A549 (cell line): ENCODE data around the gene PRKG1. TPM values are rescaled to one million over a fixed set of nuclear protein-coding genes. Genes with fewer than 3 reads are reported as not detected.

Source experiments
- ATAC-seq, 2 experiments: fragments of 200-7000 bp in 1 of 2; fragments of >200 bp in 1 of 2; cut with Nextera tagmentation in 1 of 2; cut with Tn5 transposase in 1 of 2; 3 replicates each; pipeline versions ENCODE4 v1.8.0 to v1.9.1; 2018 to 2020; ENCODE audit warnings: mild to moderate bottlenecking in 1 of 2, moderate library complexity in 1 of 2
- CTCF ChIA-PET: fragments of 300-600 bp; sonication (Branson Sonifier 250); formaldehyde crosslinking; extraction: SDS; loops from one replicate; lab custom pipeline; 2021; ENCODE audit warnings: antibody characterized with exemption, inconsistent platforms; lab: Yijun Ruan, JAX
- POLR2A ChIA-PET: fragments of 350-600 bp; formaldehyde crosslinking; extraction: SDS; loops from one replicate; lab custom pipeline; 2021; ENCODE audit warnings: antibody characterized with exemption, inconsistent platforms; lab: Yijun Ruan, JAX
- DNase-seq, 2 experiments: peaks; one replicate each; pipeline versions ENCODE4 v3.0.0 to v3.0.0-alpha.2; 2011 to 2016; ENCODE audit warnings: low read depth in 1 of 2, low spot score in 1 of 2
- FAIRE-seq: peaks from 2 replicates; lab custom pipeline; 2011; peaks lifted over from hg19 to GRCh38; lab: Jason Lieb, UNC
- H3K27ac ChIP-seq, 2 experiments: fragments of >200 bp; sonication (Bioruptor Twin); formaldehyde crosslinking; 3 replicates each; pipeline ENCODE4 v1.5.1; 2016 to 2017
- H3K4me1 ChIP-seq: fragments of >200 bp; sonication (Bioruptor Twin); formaldehyde crosslinking; 3 replicates; pipeline ENCODE4 v1.6.1; 2016
- H3K4me2 ChIP-seq: fragments of >200 bp; sonication (Bioruptor Twin); formaldehyde crosslinking; 3 replicates; pipeline ENCODE4 v1.6.1; 2016
- H3K4me3 ChIP-seq: fragments of >200 bp; sonication (Bioruptor Twin); formaldehyde crosslinking; 3 replicates; pipeline ENCODE4 v1.5.1; 2016
- H3K9me3 ChIP-seq: fragments of >200 bp; sonication (Bioruptor Twin); formaldehyde crosslinking; 3 replicates; pipeline ENCODE4 v1.6.1; 2016
- ATOH8 ChIP-seq: fragments of 250-450 bp; sonication (Bioruptor Pico); IDR thresholded peaks from 2 replicates; pipeline ENCODE4 v1.5.0; 2020; ENCODE audit warnings: low read depth, mild to moderate bottlenecking, moderate library complexity
- BHLHE40 ChIP-seq: IDR thresholded peaks from 2 replicates; pipeline ENCODE4 v1.6.1; 2012; ENCODE audit warnings: low read depth, low read length, inconsistent platforms
- CBX8 ChIP-seq: fragments of 200-600 bp; sonication (generic); IDR thresholded peaks from 2 replicates; pipeline ENCODE4 v1.6.1; 2016
- CHD2 ChIP-seq: fragments of 150-350 bp; IDR thresholded peaks from 2 replicates; pipeline ENCODE4 v1.6.1; 2014; ENCODE audit warnings: low read length; ENCODE audit not compliant: partially characterized antibody
- CHD4 ChIP-seq: fragments of 200-600 bp; sonication (generic); IDR thresholded peaks from 2 replicates; pipeline ENCODE4 v1.6.1; 2016; ENCODE audit warnings: antibody characterized with exemption, mild to moderate bottlenecking, borderline replicate concordance
- CTCF ChIP-seq: fragments of >200 bp; sonication (Bioruptor Twin); formaldehyde crosslinking; IDR thresholded peaks from 3 replicates; pipeline ENCODE4 v1.5.1; 2016
- E2F6 ChIP-seq: IDR thresholded peaks from 2 replicates; pipeline ENCODE4 v1.6.1; 2012; ENCODE audit warnings: low read depth, borderline replicate concordance
- ELK1 ChIP-seq: fragments of 150-350 bp; IDR thresholded peaks from 2 replicates; pipeline ENCODE4 v1.6.1; 2014; ENCODE audit warnings: low read depth, mild to moderate bottlenecking, low read length
- EP300 ChIP-seq, 2 experiments: fragments of >200 bp; sonication (Bioruptor Twin); formaldehyde crosslinking; IDR thresholded peaks; 2 replicates in 1 of 2; 3 replicates in 1 of 2; pipeline ENCODE4 v1.6.1; 2016 to 2017
- ESRRA ChIP-seq: fragments of 150-350 bp; IDR thresholded peaks from 2 replicates; pipeline ENCODE4 v1.6.1; 2014; ENCODE audit warnings: mild to moderate bottlenecking, low read length, borderline replicate concordance
- FOSB ChIP-seq: fragments of 250-450 bp; sonication (Bioruptor Pico); IDR thresholded peaks from 2 replicates; pipeline ENCODE4 v1.5.0; 2020; ENCODE audit warnings: mild to moderate bottlenecking, moderate library complexity
- FOXS1 ChIP-seq: fragments of 250-450 bp; sonication (Bioruptor Pico); IDR thresholded peaks from 2 replicates; pipeline ENCODE4 v1.5.0; 2020; ENCODE audit warnings: mild to moderate bottlenecking, moderate library complexity
- HEYL ChIP-seq: fragments of 250-450 bp; sonication (Bioruptor Pico); IDR thresholded peaks from 2 replicates; pipeline ENCODE4 v1.8.0; 2021; ENCODE audit warnings: mild to moderate bottlenecking, moderate library complexity
- HMGXB4 ChIP-seq: fragments of 250-450 bp; sonication (Bioruptor Pico); IDR thresholded peaks from 2 replicates; pipeline ENCODE4 v1.5.0; 2021; ENCODE audit warnings: mild to moderate bottlenecking, moderate library complexity, borderline replicate concordance
- NFE2L2 ChIP-seq: fragments of 150-350 bp; conservative IDR thresholded peaks from 2 replicates; pipeline ENCODE4 v1.6.1; 2014; ENCODE audit warnings: low read length
- POLR2A ChIP-seq: IDR thresholded peaks from 2 replicates; pipeline ENCODE4 v1.6.1; 2012; ENCODE audit warnings: mild to moderate bottlenecking, low read length
- RAD21 ChIP-seq, 2 experiments: fragments of >200 bp in 1 of 2; sonication (Bioruptor Twin) in 1 of 2; formaldehyde crosslinking in 1 of 2; IDR thresholded peaks in 1 of 2; conservative IDR thresholded peaks in 1 of 2; 2 replicates in 1 of 2; 3 replicates in 1 of 2; pipeline ENCODE4 v1.6.1; 2012 to 2018; ENCODE audit warnings: inconsistent platforms in 1 of 2
- RARB ChIP-seq: fragments of 250-450 bp; sonication (Bioruptor Pico); IDR thresholded peaks from 2 replicates; pipeline ENCODE4 v1.8.0; 2021; ENCODE audit warnings: mild to moderate bottlenecking, moderate library complexity
- RCOR1 ChIP-seq: fragments of 150-350 bp; IDR thresholded peaks from 2 replicates; pipeline ENCODE4 v1.6.1; 2014; ENCODE audit warnings: antibody characterized with exemption, low read length, low read depth
- REST ChIP-seq: fragments of 200-600 bp; sonication (generic); IDR thresholded peaks from 2 replicates; pipeline ENCODE4 v1.6.1; 2016; ENCODE audit warnings: antibody characterized with exemption, mild to moderate bottlenecking, moderate library complexity
- RNF2 ChIP-seq: fragments of 200-600 bp; sonication (generic); IDR thresholded peaks from 2 replicates; pipeline ENCODE4 v1.6.1; 2016; ENCODE audit warnings: low read depth, mild to moderate bottlenecking, antibody characterized with exemption, moderate library complexity, borderline replicate concordance
- USF2 ChIP-seq: fragments of 450-650 bp; IDR thresholded peaks from 2 replicates; pipeline ENCODE4 v1.6.1; 2014; ENCODE audit warnings: antibody characterized with exemption
- ZFP36 ChIP-seq: fragments of 450-650 bp; IDR thresholded peaks from 2 replicates; pipeline ENCODE4 v1.6.1; 2014; ENCODE audit warnings: borderline replicate concordance; ENCODE audit not compliant: partially characterized antibody
- ZSCAN20 ChIP-seq: fragments of 250-450 bp; sonication (Bioruptor Pico); IDR thresholded peaks from 2 replicates; pipeline ENCODE4 v1.8.0; 2022; ENCODE audit warnings: mild to moderate bottlenecking, moderate library complexity
- WGBS: methylation state at CpG from one replicate; pipeline ENCODE4 v1.1.6; 2017; ENCODE audit errors: missing lambda C conversion rate; 5-methylcytosine and 5-hydroxymethylcytosine counted together
- polyA plus RNA-seq, 4 experiments: library from polyadenylated mRNA; depleted of rRNA in 3 of 4; stranded (reverse); fragments of >200 nt; fragmentation: RNase III in 1 of 4; extraction: RNeasy Plus Mini Kit Qiagen cat#74134 plus additional on column Dnase treatment in 1 of 4; gene quantifications; 2 replicates in 3 of 4; 3 replicates in 1 of 4; pipeline ENCODE4 v1.2.3, GENCODE V29; 2011 to 2017

PRKG1 gene
- polyA plus RNA-seq, 2 of the 4 experiments (the other 2 are of a cell fraction) = not detected

- no peak for ATAC-seq
- Histone ChIP-seq H3K4me1 (no peaks in the 10 kb centered on the region), H3K4me3 (no peak overlapping the region), H3K4me2 (no peak overlapping the region), H3K9me3 (no peaks in the 10 kb centered on the region)
- POLR2A ChIA-PET = no interaction called here
- 43% methylated on average over 2 of the region's 2 CpGs for WGBS
- TF ChIP-seq FOXS1 (CRISPR knock-in tag) (no peak), CTCF (no peak), ZFP36 (no peak), POLR2A (no peak), E2F6 (no peak), RAD21 (conservative IDR thresholded peaks at IDR 0.05 in 1 of 2, IDR thresholded peaks at IDR 0.05 in 1 of 2) (no peak), USF2 (no peak), NFE2L2 (no peak), ELK1 (no peak), CHD4 (no peak), RCOR1 (no peak), CHD2 (no peak), CBX8 (no peak), FOSB (CRISPR knock-in tag) (no peak), ESRRA (no peak), RNF2 (no peak)
- TF ChIP-seq, all 56 proteins: peak for 0
- no peak overlapping the region for H3K27ac ChIP-seq
- FAIRE-seq = no peak
- CTCF ChIA-PET = interaction anchor here (4.2 kb wide), 1 partner anchor 8 kb away, joined by 13 read pairs; no protein-coding TSS in a partner anchor
- DNase-seq = no peak
These were observed 323.4 kb downstream of the PRKG1 start for GRCh38 chr10:51397695-51398094.

GRCh38 chr10:51399840-51400239 is 325.6 kb downstream of the PRKG1 start:
- POLR2A ChIA-PET = no interaction called here
- CTCF ChIA-PET = interaction anchor here (4.2 kb wide), 1 partner anchor 10 kb away, joined by 13 read pairs; no protein-coding TSS in a partner anchor
- DNase-seq (no peak), ATAC-seq (no peak), FAIRE-seq (no peak)
- 26% methylated on average over 6 of the region's 6 CpGs for WGBS
- Histone ChIP-seq H3K9me3 (no peaks in the 10 kb centered on the region), H3K4me3 (no peak overlapping the region), H3K4me2 (no peak overlapping the region), H3K27ac (no peak overlapping the region), H3K4me1 (no peaks in the 10 kb centered on the region)
- TF ChIP-seq ATOH8 (CRISPR knock-in tag) (no peak), ZSCAN20 (no peak), RAD21 (conservative IDR thresholded peaks at IDR 0.05 in 1 of 2, IDR thresholded peaks at IDR 0.05 in 1 of 2) (no peak), FOSB (CRISPR knock-in tag) (no peak), HMGXB4 (CRISPR knock-in tag) (no peak), REST (no peak), BHLHE40 (no peak), EP300 (IDR thresholded peaks at IDR 0.05) (no peak), RARB (CRISPR knock-in tag) (no peak), HEYL (CRISPR knock-in tag) (no peak)
